COLO668 (cell line): ENCODE results near the gene BCR.

Source experiments
- DNase-seq: peaks from one replicate; lab custom pipeline; 2025; ENCODE audit not compliant: unreplicated experiment; lab: John Stamatoyannopoulos, UW

Gene BCR

GRCh38 chr22:23175817-23176644, 4.3 kb upstream of the BCR start:
- no peak for DNase-seq

GRCh38 chr22:23176645-23177027, 3.7 kb upstream of the BCR start:
- DNase-seq = no peak

GRCh38 chr22:23177197-23177596, 3.1 kb upstream of the BCR start:
- DNase-seq = no peak

DNA sequence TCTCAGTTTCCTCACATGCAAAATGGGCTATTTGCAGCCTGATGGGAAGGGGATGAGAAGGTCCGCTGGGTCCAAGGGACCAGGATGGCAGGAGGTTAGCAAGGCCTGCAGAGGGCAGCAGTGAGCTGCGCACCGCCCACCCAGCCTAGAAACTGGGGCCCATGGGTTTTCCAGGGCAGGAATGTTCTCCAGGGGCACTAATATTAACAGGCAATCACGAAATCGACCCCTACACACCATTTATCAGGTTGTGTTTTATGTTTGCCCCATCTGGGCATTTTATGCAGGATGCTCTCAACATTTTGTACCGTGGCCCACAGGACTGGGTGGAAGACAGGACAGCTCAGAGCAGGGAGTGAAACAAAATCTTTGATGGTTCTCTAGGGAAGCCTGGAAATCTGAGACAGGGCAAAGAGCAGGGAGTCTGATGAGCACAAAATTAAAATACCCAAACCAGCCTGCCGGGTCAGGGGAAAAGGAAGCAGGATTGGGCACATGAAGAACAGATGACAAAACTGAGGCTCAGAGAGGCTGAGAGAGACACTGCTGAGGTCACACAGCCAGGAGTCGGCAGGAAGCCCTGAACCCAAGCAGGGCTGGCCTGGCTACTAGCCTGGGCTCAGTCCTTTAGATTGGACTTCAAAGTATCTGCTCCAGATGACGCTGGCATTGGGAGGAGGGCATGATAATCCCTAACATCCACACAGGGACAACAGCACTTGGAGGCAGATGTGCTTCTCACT, 1.6 kb upstream of the BCR start:
- peak; percentile 72 for DNase-seq

DNA sequence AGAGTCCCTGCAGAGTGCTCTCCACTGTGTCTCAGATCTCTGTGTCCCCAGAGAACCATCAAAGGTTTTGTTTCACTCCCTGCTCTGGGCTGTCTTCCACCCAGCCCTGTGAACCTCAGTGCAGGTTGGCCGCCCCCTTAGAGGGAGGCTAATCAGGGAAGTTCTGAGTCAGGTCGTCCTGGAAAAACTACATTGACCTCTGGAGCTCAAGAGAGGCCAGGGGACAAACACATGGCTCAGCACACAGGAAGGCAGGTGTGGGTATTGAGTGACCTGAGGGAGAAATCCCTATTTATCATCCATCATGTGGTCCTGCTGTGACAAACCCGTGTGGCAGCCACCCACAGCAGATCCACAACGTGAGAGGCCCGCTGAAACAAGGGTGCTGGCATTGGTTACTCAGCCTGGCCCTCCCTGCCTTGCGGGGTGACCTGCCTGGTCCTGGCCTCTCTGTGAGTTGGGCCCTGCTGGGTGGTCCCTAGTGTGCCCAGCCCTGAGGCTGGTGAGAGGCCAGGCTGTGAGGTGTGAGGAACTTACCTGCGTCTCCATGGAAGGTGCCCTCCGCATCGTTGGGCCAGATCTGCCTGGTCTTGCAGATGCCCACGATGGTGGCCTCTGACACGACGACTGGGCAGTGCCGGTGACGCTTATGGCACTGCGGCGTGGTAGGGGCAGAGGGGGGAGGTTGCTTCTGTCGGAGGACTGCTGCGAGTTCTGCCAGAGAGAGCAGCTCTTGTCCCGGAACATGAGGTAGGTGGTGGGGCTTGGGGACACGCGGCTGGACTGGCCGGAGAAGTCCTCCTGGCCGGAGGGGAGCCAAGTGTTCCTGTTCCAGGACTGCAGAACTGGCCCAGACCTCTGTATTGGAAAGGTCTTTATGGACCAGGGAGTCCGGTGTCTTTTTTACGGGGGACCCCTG, 669 bp upstream of the BCR start:
- peak; percentile 59 for DNase-seq

DNA sequence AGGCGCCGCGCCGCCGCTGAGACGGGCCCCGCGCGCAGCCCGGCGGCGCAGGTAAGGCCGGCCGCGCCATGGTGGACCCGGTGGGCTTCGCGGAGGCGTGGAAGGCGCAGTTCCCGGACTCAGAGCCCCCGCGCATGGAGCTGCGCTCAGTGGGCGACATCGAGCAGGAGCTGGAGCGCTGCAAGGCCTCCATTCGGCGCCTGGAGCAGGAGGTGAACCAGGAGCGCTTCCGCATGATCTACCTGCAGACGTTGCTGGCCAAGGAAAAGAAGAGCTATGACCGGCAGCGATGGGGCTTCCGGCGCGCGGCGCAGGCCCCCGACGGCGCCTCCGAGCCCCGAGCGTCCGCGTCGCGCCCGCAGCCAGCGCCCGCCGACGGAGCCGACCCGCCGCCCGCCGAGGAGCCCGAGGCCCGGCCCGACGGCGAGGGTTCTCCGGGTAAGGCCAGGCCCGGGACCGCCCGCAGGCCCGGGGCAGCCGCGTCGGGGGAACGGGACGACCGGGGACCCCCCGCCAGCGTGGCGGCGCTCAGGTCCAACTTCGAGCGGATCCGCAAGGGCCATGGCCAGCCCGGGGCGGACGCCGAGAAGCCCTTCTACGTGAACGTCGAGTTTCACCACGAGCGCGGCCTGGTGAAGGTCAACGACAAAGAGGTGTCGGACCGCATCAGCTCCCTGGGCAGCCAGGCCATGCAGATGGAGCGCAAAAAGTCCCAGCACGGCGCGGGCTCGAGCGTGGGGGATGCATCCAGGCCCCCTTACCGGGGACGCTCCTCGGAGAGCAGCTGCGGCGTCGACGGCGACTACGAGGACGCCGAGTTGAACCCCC, 798 bp downstream of the BCR start:
- peak; percentile 65 for DNase-seq

- peak; percentile 45 for DNase-seq
These were observed 1.5 kb downstream of the BCR start for GRCh38 chr22:23181721-23182308.

GRCh38 chr22:23182309-23183060, 2.2 kb downstream of the BCR start:
- DNase-seq = peak; percentile 89

GRCh38 chr22:23183061-23183698, 2.9 kb downstream of the BCR start:
- peak; percentile 76 for DNase-seq

GRCh38 chr22:23184100-23184763, 3.9 kb downstream of the BCR start:
- no peak for DNase-seq

GRCh38 chr22:23184764-23185113, 4.4 kb downstream of the BCR start:
- DNase-seq = peak; percentile 60

DNA sequence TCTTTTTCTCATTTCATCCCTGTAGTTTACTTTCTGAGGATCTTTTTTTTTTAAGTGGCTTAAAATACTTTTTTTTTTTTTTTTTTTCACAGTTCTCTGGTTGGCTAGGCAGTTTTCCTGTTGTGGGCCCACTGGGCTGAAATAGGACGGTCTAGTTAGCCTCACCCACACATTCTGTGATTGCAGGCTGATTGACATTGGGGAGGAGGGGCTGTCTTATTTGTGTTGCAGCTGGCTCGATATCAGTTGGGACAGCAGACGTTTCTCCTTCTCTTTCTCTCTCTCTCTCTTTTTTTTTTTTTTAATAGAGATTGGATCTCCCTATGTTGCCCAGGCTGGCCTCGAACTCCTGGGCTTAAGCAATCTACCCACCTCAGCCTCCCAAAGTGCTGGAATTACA, 6.9 kb downstream of the BCR start:
- no peak for DNase-seq

GRCh38 chr22:23187871-23188700, 7.8 kb downstream of the BCR start:
- no peak for DNase-seq

DNA sequence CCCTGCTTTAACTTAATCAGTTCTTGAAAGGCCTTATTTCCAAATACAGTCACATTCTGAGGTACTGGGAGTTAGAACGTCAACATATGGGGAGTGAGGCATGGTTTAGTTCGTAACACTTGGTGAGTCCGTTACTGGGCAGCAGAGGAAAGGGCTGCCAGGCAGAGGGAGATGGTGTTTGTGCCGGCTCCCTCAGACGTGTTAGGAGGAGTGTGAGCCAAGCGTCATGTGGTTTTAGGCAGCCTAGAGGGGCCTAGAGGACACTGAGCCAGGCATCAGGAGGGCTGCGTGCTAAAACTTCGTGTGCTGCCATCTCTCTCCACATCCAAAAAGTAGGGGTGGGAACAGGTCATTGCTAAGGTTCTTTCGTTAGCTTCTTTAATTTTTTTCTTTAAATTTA, 10.2 kb downstream of the BCR start:
- no peak for DNase-seq

DNA sequence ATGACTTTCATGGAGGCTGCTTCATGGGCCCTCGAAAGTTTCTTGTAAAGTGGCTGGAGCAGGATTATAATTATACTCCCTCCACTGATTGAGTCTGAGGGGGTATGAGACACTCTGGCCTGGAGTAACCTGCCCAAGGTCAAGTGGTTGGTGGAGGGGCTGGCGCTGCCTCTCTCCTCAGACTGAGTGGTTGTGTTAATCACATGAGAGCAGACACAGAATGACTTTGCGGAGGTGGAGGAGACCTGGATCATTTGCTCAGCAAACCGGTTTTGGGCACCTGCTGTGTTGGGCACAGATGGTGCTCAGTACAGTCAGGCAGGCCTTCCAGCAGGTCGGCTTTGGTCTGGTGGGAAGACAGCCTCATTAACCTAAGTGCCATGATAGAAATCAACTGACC, 11.8 kb downstream of the BCR start:
- peak; percentile 90 for DNase-seq

GRCh38 chr22:23192558-23192957, 12.2 kb downstream of the BCR start:
- peak; percentile 71 for DNase-seq

DNA sequence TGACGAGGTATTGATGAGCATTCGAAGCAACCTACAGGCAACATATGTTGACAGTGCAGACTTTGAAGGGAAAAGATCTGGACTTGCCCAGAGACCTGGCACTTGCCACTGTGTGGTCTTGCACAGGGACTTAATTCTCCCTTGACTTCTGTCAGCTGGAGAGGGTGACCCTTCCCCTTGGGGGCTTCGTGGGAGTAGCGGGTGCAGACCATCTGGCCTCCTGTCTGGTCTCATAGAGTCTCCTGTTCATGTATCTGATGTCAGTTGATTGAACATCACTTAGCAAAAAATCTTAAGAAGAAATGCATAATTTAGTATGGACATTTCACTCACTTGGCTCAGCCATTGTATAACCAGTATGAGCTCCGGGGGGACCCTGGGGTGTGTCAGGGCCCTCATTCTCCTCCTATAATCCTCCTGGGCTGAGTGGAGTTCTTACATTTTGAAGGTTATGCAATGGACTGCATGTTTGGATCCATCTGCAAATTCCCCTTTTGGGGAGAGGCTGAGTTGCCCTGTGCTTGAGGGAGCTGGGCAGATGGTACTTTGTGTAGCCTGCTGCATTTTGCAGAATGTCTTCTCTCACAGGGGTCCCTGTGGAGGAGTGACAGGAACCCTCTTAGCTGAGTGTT, 13.0 kb downstream of the BCR start:
- no peak for DNase-seq
